Endothelial cell of umbilical vein (primary cell): ENCODE data around the gene MYLIP. TPM values are rescaled to one million over a fixed set of nuclear protein-coding genes. Genes with fewer than 3 reads are reported as not detected.

ENCODE experiments used
- BruUV-seq: library from RNA; stranded (reverse); fragments of 400-500 nt; replicated peaks from 2 replicates; lab custom pipeline; 2021; lab: Mats Ljungman, UMichigan
- CTCF ChIA-PET: fragments of 300-600, 350-600 bp; sonication (Branson Sonifier 250); formaldehyde crosslinking; loops from one replicate; lab custom pipeline; 2021; ENCODE audit warnings: antibody characterized with exemption, inconsistent platforms; lab: Charles Lee
- POLR2A ChIA-PET: fragments of 300-600, 350-600 bp; sonication (Branson Sonifier 250); formaldehyde crosslinking; loops from one replicate; lab custom pipeline; 2021; ENCODE audit warnings: antibody characterized with exemption, inconsistent platforms; lab: Charles Lee
- DNase-seq: peaks from one replicate; pipeline ENCODE4 v3.0.0-alpha.2; 2011; ENCODE audit warnings: low read depth, low spot score
- FAIRE-seq: peaks from 2 replicates; lab custom pipeline; 2011; peaks lifted over from hg19 to GRCh38; lab: Jason Lieb, UNC
- H2AFZ ChIP-seq: 2 replicates; pipeline ENCODE4 v1.6.0; 2012; ENCODE audit warnings: low read depth, low read length, control low read depth, inconsistent platforms
- H3K27ac ChIP-seq: 2 replicates; pipeline ENCODE4 v1.5.1; 2011; ENCODE audit warnings: low read depth, mild to moderate bottlenecking, control low read depth, low read length, moderate library complexity; ENCODE audit not compliant: insufficient read depth
- H3K27me3 ChIP-seq, 2 experiments: 2 replicates each; pipeline versions ENCODE4 v1.6.0 to v1.6.1; 2011; ENCODE audit warnings: low read length in 2 of 2, mixed read lengths in 1 of 2; ENCODE audit not compliant: control insufficient read depth in 2 of 2, insufficient read depth in 2 of 2
- H3K36me3 ChIP-seq, 2 experiments: 2 replicates in 1 of 2; 3 replicates in 1 of 2; pipeline ENCODE4 v1.5.1; 2011; ENCODE audit warnings: low read length in 2 of 2, mild to moderate bottlenecking in 1 of 2, moderate library complexity in 1 of 2; ENCODE audit not compliant: control insufficient read depth in 2 of 2, insufficient read depth in 2 of 2; ENCODE audit errors: extremely low read depth in 1 of 2
- H3K4me1 ChIP-seq: 3 replicates; pipeline ENCODE4 v1.5.1; 2011; ENCODE audit warnings: mild to moderate bottlenecking, low read length; ENCODE audit not compliant: control insufficient read depth, insufficient read depth; ENCODE audit errors: extremely low read depth
- H3K4me2 ChIP-seq: 2 replicates; pipeline ENCODE4 v1.6.1; 2011; ENCODE audit warnings: low read length, control low read depth, mixed read lengths; ENCODE audit not compliant: insufficient read depth
- H3K4me3 ChIP-seq, 3 experiments: fragments of 200-600 bp in 1 of 3; sonication (generic), shearing (Covaris generic) in 1 of 3; replicated peaks in 1 of 3; 2 replicates each; pipeline ENCODE4 v1.5.1; 2011 to 2016; ENCODE audit warnings: control low read depth in 3 of 3, low read length in 3 of 3, mild to moderate bottlenecking in 2 of 3, inconsistent platforms in 1 of 3, low read depth in 1 of 3, moderate library complexity in 1 of 3; ENCODE audit not compliant: insufficient read depth in 1 of 3
- H3K79me2 ChIP-seq: 2 replicates; pipeline ENCODE4 v1.6.0; 2012; ENCODE audit warnings: low read length, inconsistent platforms; ENCODE audit not compliant: control insufficient read depth, insufficient read depth
- H3K9ac ChIP-seq: replicated peaks from 2 replicates; pipeline ENCODE3; 2011; ENCODE audit warnings: low read length, control low read depth; ENCODE audit not compliant: insufficient read depth; ENCODE audit errors: extremely low read depth
- H3K9me1 ChIP-seq: replicated peaks from 3 replicates; pipeline ENCODE4 v1.6.0; 2011; ENCODE audit warnings: mild to moderate bottlenecking, low read length; ENCODE audit not compliant: control insufficient read depth, insufficient read depth; ENCODE audit errors: extremely low read depth
- H3K9me3 ChIP-seq: replicated peaks from 2 replicates; pipeline ENCODE4 v1.5.1; 2012; ENCODE audit warnings: low read length, inconsistent platforms; ENCODE audit not compliant: control insufficient read depth, insufficient read depth
- H4K20me1 ChIP-seq: replicated peaks from 2 replicates; pipeline ENCODE3; 2011; ENCODE audit warnings: mild to moderate bottlenecking, low read length; ENCODE audit not compliant: control insufficient read depth, insufficient read depth; ENCODE audit errors: extremely low read depth
- CTCF ChIP-seq, 2 donors: IDR thresholded peaks; 1 replicate in 1 of 2; 2 replicates in 1 of 2; pipeline ENCODE4 v1.5.1; 2011; ENCODE audit warnings: low read length in 2 of 2, mild to moderate bottlenecking in 2 of 2, moderate library complexity in 2 of 2, control low read depth in 1 of 2, inconsistent platforms in 1 of 2, low read depth in 1 of 2; ENCODE audit not compliant: insufficient read depth in 1 of 2; ENCODE audit errors: extremely low read depth in 1 of 2
- EZH2 ChIP-seq: IDR thresholded peaks from 2 replicates; pipeline ENCODE4 v1.6.1; 2012; ENCODE audit warnings: borderline replicate concordance, low read depth, mild to moderate bottlenecking, moderate library complexity, low read length, inconsistent platforms; ENCODE audit not compliant: severe bottlenecking
- GATA2 ChIP-seq: IDR thresholded peaks from 2 replicates; pipeline ENCODE4 v1.7.0; 2011; ENCODE audit warnings: low read depth, mild to moderate bottlenecking, moderate library complexity, mixed read lengths, low read length; ENCODE audit not compliant: insufficient read length, insufficient read depth
- JUN ChIP-seq: IDR thresholded peaks from 2 replicates; pipeline ENCODE4 v1.6.1; 2011; ENCODE audit warnings: borderline replicate concordance, low read depth; ENCODE audit not compliant: insufficient read length, insufficient read depth
- MYC ChIP-seq: IDR thresholded peaks from one replicate; pipeline ENCODE4 v1.6.1; 2011; ENCODE audit warnings: mild to moderate bottlenecking, low read depth, low read length
- POLR2A ChIP-seq: IDR thresholded peaks from 2 replicates; pipeline ENCODE4 v1.6.1; 2012; ENCODE audit warnings: low read depth, mild to moderate bottlenecking, control low read depth, low read length
- POLR2AphosphoS5 ChIP-seq: IDR thresholded peaks from 2 replicates; pipeline ENCODE4 v1.6.1; 2012; ENCODE audit warnings: low read depth, mild to moderate bottlenecking, control low read depth, low read length, moderate library complexity; ENCODE audit not compliant: insufficient read depth
- dilution Hi-C: fragments of 300-500 bp; cut with MboI; formaldehyde crosslinking; loops from one replicate; pipeline ENCODE4 v1.15.0; 2019; ENCODE audit warnings: low sequenced_read_pairs; ENCODE audit not compliant: extremely low pct_ligation_motif_present
- intact Hi-C: fragments of 100-400 bp; cut with micrococcal nuclease; formaldehyde crosslinking; loops from one replicate; pipeline ENCODE4 v1.10.0; 2022
- polyA plus RNA-seq, 4 experiments: library from polyadenylated mRNA; depleted of rRNA in 3 of 4; stranded (reverse) in 3 of 4; unstranded in 1 of 4; fragments of >200 nt; gene quantifications; 2 replicates each; pipeline versions ENCODE4 v1.2.1 to v1.2.3, GENCODE V29; 2011 to 2012; ENCODE audit warnings: missing spikeins in 1 of 4
- total RNA-seq: library from RNA; stranded (reverse); gene quantifications from 2 replicates; pipeline ENCODE4 v1.2.3, GENCODE V29; 2021

Gene MYLIP
- total and polyA plus RNA-seq, 2 donors (not counting 3 experiments of a cell fraction or from before 2014, with no cell fraction given), result 16.9 to 19.2 TPM

- Histone ChIP-seq H3K9me1 (no peaks in the 10 kb centered on the region), H3K79me2 (no peaks in the 10 kb centered on the region), H2AFZ (no peak overlapping the region), H3K4me2 (no peak overlapping the region), H4K20me1 (no peaks in the 10 kb centered on the region), H3K9me3 (no peaks in the 10 kb centered on the region), H3K27ac (no peak overlapping the region), H3K27me3 (no peaks in the 10 kb centered on the region), H3K9ac (no peak overlapping the region), H3K36me3 (no peaks in the 10 kb centered on the region), H3K4me1 (peaks cover 3% of the 10 kb centered on the region), H3K4me3 (no peak overlapping the region)
- ChIA-PET CTCF (no interaction called here), POLR2A (interaction anchor here (0.6 kb wide), 1 partner anchor 447 kb away, joined by 5 read pairs; no protein-coding TSS in a partner anchor)
- DNase-seq, result no peak
- intact Hi-C loops, result no loop called here
- dilution Hi-C loops, result no loop called here
- TF ChIP-seq MYC (no peak), POLR2A (no peak), JUN (no peak), POLR2AphosphoS5 (no peak), EZH2 (no peak), GATA2 (no peak), CTCF (IDR thresholded peaks at IDR 0.05; ENCODE audit: extremely low read depth in 1 of 2, insufficient read depth in 1 of 2, low read depth in 1 of 2, low read length in 2 of 2) (no peak)
- BruUV-seq, result no TSS peak
- no peak for FAIRE-seq
These were observed 20.5 kb upstream of the MYLIP start for GRCh38 chr6:16108419-16108818.
